Astrocyte (in vitro differentiated cells and primary cell): ENCODE measurements around the gene NXPH3. TPM values are rescaled to one million over a fixed set of nuclear protein-coding genes. Genes with fewer than 3 reads are reported as not detected.

Source experiments
- DNase-seq: peaks from one replicate; pipeline ENCODE4 v3.0.0-alpha.2; 2010; ENCODE audit warnings: low read depth
- FAIRE-seq: peaks from 2 replicates; lab custom pipeline; 2011; peaks lifted over from hg19 to GRCh38; lab: Jason Lieb, UNC
- H2AFZ ChIP-seq: 2 replicates; pipeline ENCODE4 v1.6.0; 2012; ENCODE audit warnings: low read depth, low read length, inconsistent platforms
- H3K27ac ChIP-seq: 2 replicates; pipeline ENCODE4 v1.5.1; 2011; ENCODE audit warnings: low read depth, low read length, inconsistent platforms
- H3K27me3 ChIP-seq: 2 replicates; pipeline ENCODE4 v1.6.0; 2011; ENCODE audit warnings: low read length, inconsistent platforms; ENCODE audit not compliant: insufficient read depth
- H3K36me3 ChIP-seq: 2 replicates; pipeline ENCODE4 v1.5.1; 2011; ENCODE audit warnings: low read length, inconsistent platforms; ENCODE audit not compliant: insufficient read depth
- H3K4me1 ChIP-seq: 2 replicates; pipeline ENCODE4 v1.5.1; 2011; ENCODE audit warnings: low read length, inconsistent platforms; ENCODE audit not compliant: insufficient read depth
- H3K4me2 ChIP-seq: 2 replicates; pipeline ENCODE4 v1.6.0; 2012; ENCODE audit warnings: low read length, inconsistent platforms
- H3K4me3 ChIP-seq: 2 replicates; pipeline ENCODE4 v1.5.1; 2011; ENCODE audit warnings: low read depth, mild to moderate bottlenecking, low read length, inconsistent platforms; ENCODE audit not compliant: insufficient read depth
- H3K79me2 ChIP-seq: 2 replicates; pipeline ENCODE4 v1.6.0; 2012; ENCODE audit warnings: mild to moderate bottlenecking, low read length, inconsistent platforms; ENCODE audit not compliant: insufficient read depth
- H3K9ac ChIP-seq: 2 replicates; pipeline ENCODE4 v1.6.0; 2012; ENCODE audit warnings: mild to moderate bottlenecking, low read length, inconsistent platforms
- H3K9me3 ChIP-seq: 2 replicates; pipeline ENCODE4 v1.5.1; 2012; ENCODE audit warnings: low read depth, mild to moderate bottlenecking, low read length, inconsistent platforms; ENCODE audit not compliant: insufficient read depth
- H4K20me1 ChIP-seq: 2 replicates; pipeline ENCODE4 v1.6.0; 2012; ENCODE audit warnings: low read length, inconsistent platforms; ENCODE audit not compliant: insufficient read depth
- H3K27ac Mint-ChIP-seq: one replicate; pipeline ENCODE4 v1.8.0; 2021; ENCODE audit warnings: mild to moderate bottlenecking, mixed read lengths; ENCODE audit not compliant: unreplicated experiment
- H3K27me3 Mint-ChIP-seq: one replicate; pipeline ENCODE4 v1.8.0; 2021; ENCODE audit warnings: low read depth, mixed read lengths; ENCODE audit not compliant: unreplicated experiment
- H3K36me3 Mint-ChIP-seq: one replicate; pipeline ENCODE4 v1.8.0; 2021; ENCODE audit warnings: low read depth, mixed read lengths; ENCODE audit not compliant: unreplicated experiment
- H3K4me1 Mint-ChIP-seq: one replicate; pipeline ENCODE4 v1.8.0; 2021; ENCODE audit warnings: low read depth, mixed read lengths; ENCODE audit not compliant: unreplicated experiment
- H3K4me3 Mint-ChIP-seq: one replicate; pipeline ENCODE4 v1.8.0; 2021; ENCODE audit warnings: mild to moderate bottlenecking, moderate library complexity, mixed read lengths; ENCODE audit not compliant: unreplicated experiment
- H3K9me3 Mint-ChIP-seq: one replicate; pipeline ENCODE4 v1.8.0; 2021; ENCODE audit warnings: mild to moderate bottlenecking, mixed read lengths; ENCODE audit not compliant: unreplicated experiment
- CTCF ChIP-seq: IDR thresholded peaks from 2 replicates; pipeline ENCODE4 v1.5.1; 2011; ENCODE audit warnings: low read depth, mild to moderate bottlenecking, inconsistent platforms, low read length, moderate library complexity; ENCODE audit not compliant: insufficient read depth
- EZH2 ChIP-seq: IDR thresholded peaks from 2 replicates; pipeline ENCODE4 v1.6.1; 2012; ENCODE audit warnings: mild to moderate bottlenecking, low read length, inconsistent platforms; ENCODE audit not compliant: insufficient read depth
- total RNA-seq: library from RNA; stranded (reverse); gene quantifications from 2 replicates; pipeline ENCODE4 v1.2.1, GENCODE V29; 2021

NXPH3 gene
- total RNA-seq, 1 donor from 2014 or later = 0.43 TPM

- DNase-seq (no peak), FAIRE-seq (no peak)
- no peaks in the 10 kb centered on the region for H3K79me2 ChIP-seq
- no peaks in the 10 kb centered on the region for H4K20me1 ChIP-seq
- TF ChIP-seq EZH2 (no peak), CTCF (no peak)
- peaks cover 10% of the 10 kb centered on the region for H3K4me1 ChIP-seq
- no peak overlapping the region for H3K27ac ChIP-seq
- peaks cover 37% of the 10 kb centered on the region for H3K27me3 ChIP-seq
- peaks cover 51% of the 10 kb centered on the region for H3K27me3 Mint-ChIP-seq
- no peaks in the 10 kb centered on the region for H3K36me3 ChIP-seq
- H3K4me3 Mint-ChIP-seq = peak overlapping the region; percentile 75
- no peaks in the 10 kb centered on the region for H3K9me3 ChIP-seq
- H3K4me3 ChIP-seq = peak overlapping the region; percentile 61
- H3K4me2 ChIP-seq = peak overlapping the region; percentile 94
- H3K9ac ChIP-seq = peak overlapping the region; percentile 38
- H2AFZ ChIP-seq = peak overlapping the region; percentile 56
- peaks cover 2% of the 10 kb centered on the region for H3K9me3 Mint-ChIP-seq
- no peak overlapping the region for H3K27ac Mint-ChIP-seq
- no peaks in the 10 kb centered on the region for H3K4me1 Mint-ChIP-seq
- peaks cover 6% of the 10 kb centered on the region for H3K36me3 Mint-ChIP-seq
Measured at GRCh38 chr17:49576917-49577649, 1.4 kb downstream of the NXPH3 start.

- Histone ChIP-seq H3K27ac (no peak overlapping the region), H4K20me1 (no peaks in the 10 kb centered on the region), H3K4me1 (peaks cover 13% of the 10 kb centered on the region), H3K4me3 (no peak overlapping the region), H3K9ac (no peak overlapping the region), H3K4me2 (no peak overlapping the region), H3K9me3 (no peaks in the 10 kb centered on the region), H3K79me2 (no peaks in the 10 kb centered on the region), H3K27me3 (peaks cover 32% of the 10 kb centered on the region), H3K36me3 (no peaks in the 10 kb centered on the region), H2AFZ (no peak overlapping the region)
- no peaks in the 10 kb centered on the region for H3K4me1 Mint-ChIP-seq
- FAIRE-seq (no peak), DNase-seq (no peak)
- H3K4me3 Mint-ChIP-seq = no peak overlapping the region
- peaks cover 48% of the 10 kb centered on the region for H3K27me3 Mint-ChIP-seq
- peaks cover 6% of the 10 kb centered on the region for H3K36me3 Mint-ChIP-seq
- H3K27ac Mint-ChIP-seq = no peak overlapping the region
- H3K9me3 Mint-ChIP-seq = peaks cover 2% of the 10 kb centered on the region
- TF ChIP-seq EZH2 = no peak
- TF ChIP-seq CTCF = no peak
Measured at GRCh38 chr17:49577650-49577934, 1.9 kb downstream of the NXPH3 start.

- Mint-ChIP-seq H3K4me1 (no peaks in the 10 kb centered on the region), H3K9me3 (peaks cover 2% of the 10 kb centered on the region), H3K36me3 (peaks cover 6% of the 10 kb centered on the region), H3K27ac (no peak overlapping the region), H3K27me3 (peaks cover 45% of the 10 kb centered on the region), H3K4me3 (no peak overlapping the region)
- Histone ChIP-seq H3K79me2 (no peaks in the 10 kb centered on the region), H3K36me3 (no peaks in the 10 kb centered on the region), H4K20me1 (no peaks in the 10 kb centered on the region), H3K9ac (no peak overlapping the region), H3K9me3 (no peaks in the 10 kb centered on the region), H3K27me3 (peaks cover 29% of the 10 kb centered on the region), H3K4me3 (no peak overlapping the region), H3K27ac (no peak overlapping the region), H3K4me1 (peaks cover 16% of the 10 kb centered on the region), H2AFZ (no peak overlapping the region), H3K4me2 (no peak overlapping the region)
- no peak for FAIRE-seq
- no peak for DNase-seq
- TF ChIP-seq CTCF (no peak), EZH2 (no peak)
Measured at GRCh38 chr17:49577963-49578362, 2.3 kb downstream of the NXPH3 start.
